HCT116 (cell line): ENCODE results near the gene CALHM3.

Experiments used
- CBX3 ChIP-seq: IDR thresholded peaks from 2 replicates; pipeline ENCODE4 v1.6.1; 2012; ENCODE audit warnings: low read depth
- CEBPB ChIP-seq: IDR thresholded peaks from 2 replicates; pipeline ENCODE4 v1.6.1; 2012; ENCODE audit warnings: low read depth
- CTCF ChIP-seq, 3 experiments: fragments of 200-600 bp in 1 of 3; sonication (generic) in 1 of 3; IDR thresholded peaks in 2 of 3; conservative IDR thresholded peaks in 1 of 3; 2 replicates each; pipeline ENCODE4 v1.5.1; 2012 to 2017; ENCODE audit warnings: low read depth in 2 of 3, low read length in 2 of 3, antibody characterized with exemption in 1 of 3, borderline replicate concordance in 1 of 3, control low read depth in 1 of 3, mild to moderate bottlenecking in 1 of 3, mixed read lengths in 1 of 3, mixed run types in 1 of 3, moderate library complexity in 1 of 3; ENCODE audit not compliant: insufficient read depth in 1 of 3
- EZH2 ChIP-seq: fragments of 200-600 bp; sonication (generic); IDR thresholded peaks from 2 replicates; pipeline ENCODE4 v1.6.1; 2017; ENCODE audit warnings: antibody characterized with exemption, mixed run types
- JUND ChIP-seq: IDR thresholded peaks from 2 replicates; pipeline ENCODE4 v1.6.1; 2012
- MAX ChIP-seq: IDR thresholded peaks from 2 replicates; pipeline ENCODE4 v1.6.1; 2012
- POLR2A ChIP-seq: IDR thresholded peaks from 2 replicates; pipeline ENCODE4 v1.7.0; 2011; ENCODE audit warnings: borderline replicate concordance; ENCODE audit not compliant: insufficient read depth, insufficient read length; ENCODE audit errors: extremely low read depth
- YY1 ChIP-seq: IDR thresholded peaks from 2 replicates; pipeline ENCODE4 v1.6.1; 2011; ENCODE audit warnings: low read length, low read depth, moderate library complexity, mild to moderate bottlenecking; ENCODE audit not compliant: insufficient replicate concordance; ENCODE audit errors: extremely low read depth
- ZNF274 ChIP-seq: fragments of 200-500 bp; sonication (Bioruptor generic); IDR thresholded peaks from 2 replicates; pipeline ENCODE4 v1.6.1; 2014; ENCODE audit warnings: mild to moderate bottlenecking, low read depth, low read length, inconsistent platforms

- TF ChIP-seq CTCF (IDR thresholded peaks at IDR 0.05 in 2 of 3, conservative IDR thresholded peaks at IDR 0.05 in 1 of 3; ENCODE audit: borderline replicate concordance in 1 of 3, insufficient read depth in 1 of 3, low read depth in 2 of 3, low read length in 2 of 3) (no peak), YY1 (no peak), CEBPB (no peak), POLR2A (no peak), JUND (no peak), EZH2 (no peak), CBX3 (no peak), MAX (no peak), ZNF274 (no peak)
Observed at GRCh38 chr10:103478671-103479070, 369 bp downstream of the CALHM3 start.
